CD14-positive monocyte (primary cell): ENCODE measurements around the gene SMLR1. TPM values are rescaled to one million over a fixed set of nuclear protein-coding genes. Genes with fewer than 3 reads are reported as not detected.

Experiments
- DNase-seq, 3 donors: peaks; one replicate each; pipeline ENCODE4 v3.0.0-alpha.2; 2011 to 2022
- H2AFZ ChIP-seq: 2 replicates; pipeline ENCODE4 v1.6.0; 2012; ENCODE audit warnings: mild to moderate bottlenecking, low read depth, low read length, inconsistent platforms; ENCODE audit not compliant: insufficient read depth, poor library complexity, severe bottlenecking
- H3K27ac ChIP-seq, 2 donors: 1 replicate in 1 of 2; 2 replicates in 1 of 2; pipeline ENCODE4 v1.5.1; 2012 to 2013; ENCODE audit warnings: low read length in 2 of 2, control low read depth in 1 of 2, inconsistent platforms in 1 of 2, low read depth in 1 of 2, mild to moderate bottlenecking in 1 of 2
- H3K27me3 ChIP-seq, 2 donors: one replicate each; pipeline versions ENCODE4 v1.6.0 to v1.6.1; 2011 to 2013; ENCODE audit warnings: low read length in 2 of 2; ENCODE audit not compliant: control insufficient read depth in 2 of 2, insufficient read depth in 2 of 2
- H3K36me3 ChIP-seq, 2 donors: replicated peaks in 1 of 2; 1 replicate in 1 of 2; 2 replicates in 1 of 2; pipeline versions ENCODE4 v1.5.1 to v1.6.1; 2012 to 2013; ENCODE audit warnings: low read length in 2 of 2, control low read depth in 1 of 2, inconsistent platforms in 1 of 2, mild to moderate bottlenecking in 1 of 2; ENCODE audit not compliant: insufficient read depth in 2 of 2, control insufficient read depth in 1 of 2
- H3K4me1 ChIP-seq, 2 donors: 1 replicate in 1 of 2; 2 replicates in 1 of 2; pipeline versions ENCODE4 v1.5.1 to v1.6.1; 2012 to 2013; ENCODE audit warnings: low read length in 2 of 2, control low read depth in 1 of 2, inconsistent platforms in 1 of 2, mild to moderate bottlenecking in 1 of 2, moderate library complexity in 1 of 2; ENCODE audit not compliant: insufficient read depth in 2 of 2, control insufficient read depth in 1 of 2
- H3K4me2 ChIP-seq: replicated peaks from 2 replicates; pipeline ENCODE3; 2012; ENCODE audit warnings: low read length, moderate library complexity, mild to moderate bottlenecking; ENCODE audit not compliant: poor library complexity, severe bottlenecking; ENCODE audit errors: extremely low read depth
- H3K4me3 ChIP-seq, 3 experiments: fragments of 200-600 bp in 1 of 3; sonication (generic) in 1 of 3; replicated peaks in 1 of 3; 1 replicate in 2 of 3; 2 replicates in 1 of 3; pipeline ENCODE4 v1.5.1; 2011 to 2013; ENCODE audit warnings: low read length in 3 of 3, mild to moderate bottlenecking in 3 of 3, control low read depth in 2 of 3, low read depth in 2 of 3, inconsistent platforms in 1 of 3, moderate library complexity in 1 of 3
- H3K79me2 ChIP-seq: 2 replicates; pipeline ENCODE4 v1.6.0; 2012; ENCODE audit warnings: mild to moderate bottlenecking, control low read depth, inconsistent platforms, low read length, moderate library complexity; ENCODE audit not compliant: insufficient read depth
- H3K9ac ChIP-seq: 2 replicates; pipeline ENCODE4 v1.6.0; 2017; ENCODE audit warnings: low read length, mild to moderate bottlenecking; ENCODE audit not compliant: insufficient read depth, poor library complexity, severe bottlenecking
- H3K9me3 ChIP-seq, 2 donors: replicated peaks in 1 of 2; 1 replicate in 1 of 2; 2 replicates in 1 of 2; pipeline versions ENCODE4 v1.5.1 to v1.6.1; 2012 to 2013; ENCODE audit warnings: low read length in 2 of 2, control low read depth in 1 of 2; ENCODE audit not compliant: control insufficient read depth in 1 of 2, insufficient read depth in 1 of 2
- H4K20me1 ChIP-seq: 2 replicates; pipeline ENCODE4 v1.6.0; 2012; ENCODE audit warnings: mild to moderate bottlenecking, low read length, control low read depth, moderate library complexity; ENCODE audit not compliant: insufficient read depth
- H3K27ac Mint-ChIP-seq, 7 donors: one replicate each; pipeline ENCODE4 v1.8.0; 2020; ENCODE audit warnings: mild to moderate bottlenecking in 7 of 7, mixed read lengths in 7 of 7, moderate library complexity in 6 of 7, inconsistent platforms in 2 of 7
- H3K27me3 Mint-ChIP-seq, 3 donors: one replicate each; pipeline ENCODE4 v1.8.0; 2021 to 2022; ENCODE audit warnings: low read depth in 3 of 3, mild to moderate bottlenecking in 3 of 3, mixed read lengths in 3 of 3, moderate library complexity in 3 of 3, inconsistent platforms in 1 of 3
- H3K36me3 Mint-ChIP-seq, 2 donors: one replicate each; pipeline ENCODE4 v1.8.0; 2020; ENCODE audit warnings: mixed read lengths in 2 of 2, inconsistent platforms in 1 of 2, mild to moderate bottlenecking in 1 of 2
- H3K4me1 Mint-ChIP-seq: one replicate; pipeline ENCODE4 v1.8.0; 2020; ENCODE audit warnings: mild to moderate bottlenecking, mixed read lengths
- H3K4me3 Mint-ChIP-seq, 2 donors: one replicate each; pipeline ENCODE4 v1.8.0; 2020; ENCODE audit warnings: mild to moderate bottlenecking in 2 of 2, mixed read lengths in 2 of 2, moderate library complexity in 1 of 2
- H3K9me3 Mint-ChIP-seq, 7 donors: one replicate each; pipeline ENCODE4 v1.8.0; 2020 to 2022; ENCODE audit warnings: mixed read lengths in 7 of 7, mild to moderate bottlenecking in 6 of 7, moderate library complexity in 6 of 7, inconsistent platforms in 2 of 7
- CTCF ChIP-seq: fragments of 200-600 bp; IDR thresholded peaks from one replicate; pipeline ENCODE4 v1.8.0; 2022; ENCODE audit warnings: antibody characterized with exemption, mild to moderate bottlenecking
- WGBS: methylation state at CpG from one replicate; pipeline ENCODE4 v1.1.5; 2013; ENCODE audit warnings: missing lambda C conversion rate; ENCODE audit not compliant: insufficient coverage; 5-methylcytosine and 5-hydroxymethylcytosine counted together
- intact Hi-C, 2 donors: fragments of 100-400 bp; cut with micrococcal nuclease; formaldehyde crosslinking; loops; one replicate each; pipeline versions ENCODE4 v1.15.0 to v1.15.1; 2023
- polyA plus RNA-seq, 3 donors: library from polyadenylated mRNA; depleted of rRNA in 1 of 3; unstranded in 2 of 3; stranded (reverse) in 1 of 3; fragments of 300-500 nt in 2 of 3; fragments of >200 nt in 1 of 3; fragmentation: Illumina TruSeq in 2 of 3; gene quantifications; 1 replicate in 2 of 3; 2 replicates in 1 of 3; pipeline ENCODE4 v1.2.3, GENCODE V29; 2012 to 2021

Gene SMLR1
- polyA plus RNA-seq, 3 donors = not detected

GRCh38 chr6:130794010-130794697 is 33.1 kb upstream of the SMLR1 start:
- H3K9me3 ChIP-seq = no peaks in the 10 kb centered on the region
- H3K27me3 ChIP-seq = no peaks in the 10 kb centered on the region
- H3K4me3 ChIP-seq = no peak overlapping the region
- H3K4me2 ChIP-seq = no peak overlapping the region
- intact Hi-C loops = no loop called here
- no peak overlapping the region for H3K27ac ChIP-seq
- H3K9me3 Mint-ChIP-seq = peaks cover 0 to 6% (median 5%) of the 10 kb centered on the region in 7 donors
- no peaks in the 10 kb centered on the region for H3K36me3 ChIP-seq
- no peaks in the 10 kb centered on the region for H3K27me3 Mint-ChIP-seq
- H3K79me2 ChIP-seq = no peaks in the 10 kb centered on the region
- DNase-seq = no peak
- no peaks in the 10 kb centered on the region for H3K4me1 Mint-ChIP-seq
- TF ChIP-seq CTCF = no peak
- H2AFZ ChIP-seq = no peak overlapping the region
- no peak overlapping the region for H3K4me3 Mint-ChIP-seq
- no peaks in the 10 kb centered on the region for H4K20me1 ChIP-seq
- H3K27ac Mint-ChIP-seq = no peak overlapping the region
- no peaks in the 10 kb centered on the region for H3K36me3 Mint-ChIP-seq
- no peak overlapping the region for H3K9ac ChIP-seq
- H3K4me1 ChIP-seq = no peaks in the 10 kb centered on the region
- 89% methylated on average over 1 of the region's 1 CpG for WGBS

- WGBS = 79% methylated on average over 2 of the region's 3 CpGs
- Mint-ChIP-seq H3K4me3 (no peak overlapping the region), H3K27me3 (no peaks in the 10 kb centered on the region), H3K4me1 (no peaks in the 10 kb centered on the region), H3K27ac (no peak overlapping the region), H3K36me3 (no peaks in the 10 kb centered on the region), H3K9me3 (peaks cover 0 to 8% (median 5%) of the 10 kb centered on the region in 7 donors)
- intact Hi-C loops = no loop called here
- H3K4me1 ChIP-seq = no peaks in the 10 kb centered on the region
- H3K36me3 ChIP-seq = no peaks in the 10 kb centered on the region
- no peaks in the 10 kb centered on the region for H3K27me3 ChIP-seq
- H3K79me2 ChIP-seq = no peaks in the 10 kb centered on the region
- H3K4me2 ChIP-seq = no peak overlapping the region
- no peak for TF ChIP-seq CTCF
- DNase-seq = no peak
- no peaks in the 10 kb centered on the region for H4K20me1 ChIP-seq
- no peak overlapping the region for H3K9ac ChIP-seq
- no peak overlapping the region for H3K4me3 ChIP-seq
- no peak overlapping the region for H2AFZ ChIP-seq
- no peaks in the 10 kb centered on the region for H3K9me3 ChIP-seq
- no peak overlapping the region for H3K27ac ChIP-seq
These were observed 32.5 kb upstream of the SMLR1 start for GRCh38 chr6:130794738-130795137.
